Panc1 (cell line): ENCODE measurements around the gene ZNF81.

Experiments
- CTCF ChIP-seq: fragments of 450-650 bp; IDR thresholded peaks from 2 replicates; pipeline ENCODE4 v1.5.1; 2017; ENCODE audit warnings: mild to moderate bottlenecking
- POLR2AphosphoS5 ChIP-seq: IDR thresholded peaks from 2 replicates; pipeline ENCODE4 v1.6.1; 2012; ENCODE audit warnings: mild to moderate bottlenecking, low read depth, low read length, moderate library complexity
- SIN3A ChIP-seq: IDR thresholded peaks from 2 replicates; pipeline ENCODE4 v1.6.1; 2012; ENCODE audit warnings: low read depth, mild to moderate bottlenecking, low read length, moderate library complexity, borderline replicate concordance; ENCODE audit not compliant: insufficient read depth
- TCF7L2 ChIP-seq: IDR thresholded peaks from 2 replicates; pipeline ENCODE4 v1.6.1; 2011; ENCODE audit warnings: mild to moderate bottlenecking, low read depth, low read length, inconsistent platforms
- TF ChIP-seq, protein P1 (sequence below), 2 experiments: IDR thresholded peaks; 2 replicates each; pipeline ENCODE4 v1.6.1; 2011 to 2012; ENCODE audit warnings: low read depth in 2 of 2, control low read depth in 1 of 2, low read length in 1 of 2, mild to moderate bottlenecking in 1 of 2, moderate library complexity in 1 of 2; ENCODE audit not compliant: insufficient read depth in 1 of 2

DNA sequence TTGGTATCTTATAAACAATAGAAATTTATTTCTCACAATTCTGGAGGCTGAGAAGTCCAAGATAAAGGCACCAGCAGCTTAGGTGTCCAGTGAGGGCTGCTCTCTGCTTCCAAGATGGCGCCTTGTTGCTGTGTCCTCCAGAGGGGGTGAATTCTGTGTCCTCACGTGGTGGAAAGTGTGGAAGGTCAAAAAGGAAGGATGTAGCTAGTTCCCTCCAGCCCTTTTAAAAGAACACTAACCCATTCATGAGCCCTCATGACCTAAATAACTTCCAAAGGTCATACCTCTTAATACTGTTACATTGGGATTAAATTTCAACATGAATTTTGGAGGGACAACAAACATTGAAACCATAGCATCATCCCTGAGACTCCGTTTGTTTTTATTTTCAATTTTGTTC is 48.8 kb downstream of the ZNF81 start:
- TF ChIP-seq, protein P1, sequence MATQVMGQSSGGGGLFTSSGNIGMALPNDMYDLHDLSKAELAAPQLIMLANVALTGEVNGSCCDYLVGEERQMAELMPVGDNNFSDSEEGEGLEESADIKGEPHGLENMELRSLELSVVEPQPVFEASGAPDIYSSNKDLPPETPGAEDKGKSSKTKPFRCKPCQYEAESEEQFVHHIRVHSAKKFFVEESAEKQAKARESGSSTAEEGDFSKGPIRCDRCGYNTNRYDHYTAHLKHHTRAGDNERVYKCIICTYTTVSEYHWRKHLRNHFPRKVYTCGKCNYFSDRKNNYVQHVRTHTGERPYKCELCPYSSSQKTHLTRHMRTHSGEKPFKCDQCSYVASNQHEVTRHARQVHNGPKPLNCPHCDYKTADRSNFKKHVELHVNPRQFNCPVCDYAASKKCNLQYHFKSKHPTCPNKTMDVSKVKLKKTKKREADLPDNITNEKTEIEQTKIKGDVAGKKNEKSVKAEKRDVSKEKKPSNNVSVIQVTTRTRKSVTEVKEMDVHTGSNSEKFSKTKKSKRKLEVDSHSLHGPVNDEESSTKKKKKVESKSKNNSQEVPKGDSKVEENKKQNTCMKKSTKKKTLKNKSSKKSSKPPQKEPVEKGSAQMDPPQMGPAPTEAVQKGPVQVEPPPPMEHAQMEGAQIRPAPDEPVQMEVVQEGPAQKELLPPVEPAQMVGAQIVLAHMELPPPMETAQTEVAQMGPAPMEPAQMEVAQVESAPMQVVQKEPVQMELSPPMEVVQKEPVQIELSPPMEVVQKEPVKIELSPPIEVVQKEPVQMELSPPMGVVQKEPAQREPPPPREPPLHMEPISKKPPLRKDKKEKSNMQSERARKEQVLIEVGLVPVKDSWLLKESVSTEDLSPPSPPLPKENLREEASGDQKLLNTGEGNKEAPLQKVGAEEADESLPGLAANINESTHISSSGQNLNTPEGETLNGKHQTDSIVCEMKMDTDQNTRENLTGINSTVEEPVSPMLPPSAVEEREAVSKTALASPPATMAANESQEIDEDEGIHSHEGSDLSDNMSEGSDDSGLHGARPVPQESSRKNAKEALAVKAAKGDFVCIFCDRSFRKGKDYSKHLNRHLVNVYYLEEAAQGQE (IDR thresholded peaks at IDR 0.05; ENCODE audit: insufficient read depth in 1 of 2, low read depth in 2 of 2, low read length in 1 of 2), result no peak
- TF ChIP-seq CTCF (no peak), TCF7L2 (no peak), POLR2AphosphoS5 (no peak), SIN3A (no peak)
